ENCODE data around the gene DOCK8.
A peak's percentile ranks its signal among the peaks of the same experiment; 100 is the strongest.

Gene DOCK8

DNA sequence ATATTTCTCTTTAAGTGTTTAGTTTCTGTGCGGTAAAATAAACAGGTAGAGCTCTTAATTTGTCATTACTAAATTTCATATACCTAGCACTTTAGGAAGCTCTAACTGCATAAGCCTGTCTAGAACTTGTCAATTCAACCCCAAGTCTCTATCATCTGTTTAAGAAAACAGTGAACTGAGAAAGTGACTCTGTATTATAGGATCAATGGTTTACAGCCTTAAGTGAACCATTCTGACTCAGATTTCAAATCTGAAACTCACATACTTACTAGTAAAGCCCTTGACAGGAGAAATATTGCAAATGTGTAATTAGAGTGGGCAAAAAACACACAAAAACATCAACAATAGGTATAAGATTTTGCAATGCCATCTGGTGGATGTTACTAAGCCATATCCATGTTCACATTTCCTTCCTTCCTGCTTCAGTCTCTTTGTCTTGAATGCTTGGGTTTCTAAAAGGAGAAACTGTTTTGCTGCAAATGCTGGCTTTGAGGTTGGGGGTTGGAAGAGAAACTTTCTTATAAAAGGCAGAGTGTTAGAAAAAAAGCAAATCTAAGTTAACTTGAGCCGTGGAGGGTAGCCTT, 101.8 kb downstream of the DOCK8 start:
- DNase-seq, result no peak

DNA sequence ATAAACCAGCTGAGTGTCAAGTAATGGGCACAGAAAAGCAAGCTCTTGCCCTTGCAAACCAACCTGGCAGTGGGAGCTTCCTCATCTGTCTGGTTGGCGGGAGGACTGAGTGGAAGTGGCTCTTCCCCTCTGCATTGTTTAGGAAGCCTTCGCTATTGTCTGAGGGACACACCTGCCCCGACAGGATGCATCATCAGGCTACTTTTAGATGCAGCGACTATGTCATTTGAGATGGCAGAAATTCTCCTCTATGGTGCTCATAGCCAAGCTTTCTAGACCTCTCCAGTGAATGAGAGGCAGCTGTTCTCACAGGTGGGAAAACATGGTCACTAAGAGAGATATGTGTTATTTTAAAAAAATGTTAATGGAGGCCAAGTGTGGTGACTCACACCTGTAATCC, 104.0 kb downstream of the DOCK8 start:
- no peak for DNase-seq

DNA sequence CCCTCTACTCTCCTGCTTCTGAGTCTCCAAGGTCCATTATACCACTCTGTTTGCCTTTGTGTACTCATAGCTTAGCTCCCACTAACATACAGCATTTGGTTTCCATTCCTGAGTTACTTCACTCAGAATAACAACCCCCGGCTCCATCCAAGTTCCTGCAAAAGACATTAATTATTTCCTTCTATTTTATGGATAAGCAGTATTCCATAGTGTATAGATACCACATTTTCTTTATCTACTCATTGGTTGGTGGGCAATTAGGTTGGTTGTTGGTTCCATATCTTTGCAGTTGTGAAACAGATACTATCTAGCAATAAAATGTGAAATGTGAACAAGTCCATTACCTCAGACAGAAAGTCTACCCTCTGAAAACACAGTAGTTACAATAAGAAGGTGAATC, 110.3 kb downstream of the DOCK8 start:
- no peak for DNase-seq

DNA sequence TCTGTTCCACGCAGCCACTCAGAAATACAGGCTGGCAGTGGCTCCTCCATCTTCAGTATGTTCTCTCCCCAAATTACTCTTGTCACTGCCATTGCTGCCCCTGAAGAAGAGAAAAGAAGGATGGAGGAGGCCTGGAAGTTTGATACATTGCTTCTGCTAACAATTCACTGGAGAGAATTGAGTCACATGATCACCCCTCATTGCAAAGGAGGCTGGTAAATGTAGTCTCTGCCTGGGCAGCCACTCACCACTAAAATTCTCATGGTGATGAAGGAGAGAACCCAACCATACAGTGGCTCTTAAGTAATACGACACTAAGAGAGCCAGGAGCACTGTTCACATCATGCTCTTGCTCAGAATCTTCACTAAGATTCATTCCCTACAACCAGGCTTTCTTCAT, 112.0 kb downstream of the DOCK8 start:
- DNase-seq, result no peak

DNA sequence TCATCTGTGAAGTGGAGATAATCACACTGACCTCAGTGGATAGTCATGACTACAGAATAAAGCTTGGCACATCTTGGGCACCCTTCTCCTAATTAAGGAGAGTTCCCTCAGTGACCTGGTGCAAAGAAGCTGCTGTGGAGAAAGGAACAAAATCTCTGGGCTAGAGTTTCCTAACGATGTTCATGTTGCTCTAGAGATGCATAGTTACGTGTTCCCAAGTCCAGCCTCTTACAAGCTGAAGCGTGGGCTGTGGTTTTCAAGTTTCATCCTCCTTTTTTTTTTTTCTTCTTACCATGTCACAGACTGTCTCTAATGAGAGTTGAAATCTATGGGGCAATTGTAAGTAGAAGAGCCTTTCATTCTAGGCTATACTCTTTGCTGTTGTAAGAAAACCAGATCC, 113.8 kb downstream of the DOCK8 start:
- DNase-seq, result no peak

DNA sequence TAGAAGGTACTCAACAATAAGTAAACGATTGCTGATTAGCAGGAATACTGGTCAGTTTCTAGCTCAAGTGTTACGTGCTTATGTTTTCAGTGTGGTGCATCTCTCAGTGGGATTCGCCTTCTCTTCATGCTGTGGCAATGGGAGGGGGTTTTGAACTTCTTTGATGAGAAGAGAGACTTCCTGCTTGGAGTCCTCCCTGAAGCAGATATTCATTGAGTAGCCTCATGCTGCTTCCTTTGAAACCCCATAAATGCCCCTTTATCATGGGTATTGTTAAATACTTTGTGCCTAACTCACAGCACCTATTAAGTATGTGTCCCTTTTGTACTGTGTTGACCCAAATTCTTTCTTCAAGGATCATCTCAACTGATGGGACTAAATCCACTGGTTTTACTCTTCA, 116.5 kb downstream of the DOCK8 start:
- no peak for DNase-seq

DNA sequence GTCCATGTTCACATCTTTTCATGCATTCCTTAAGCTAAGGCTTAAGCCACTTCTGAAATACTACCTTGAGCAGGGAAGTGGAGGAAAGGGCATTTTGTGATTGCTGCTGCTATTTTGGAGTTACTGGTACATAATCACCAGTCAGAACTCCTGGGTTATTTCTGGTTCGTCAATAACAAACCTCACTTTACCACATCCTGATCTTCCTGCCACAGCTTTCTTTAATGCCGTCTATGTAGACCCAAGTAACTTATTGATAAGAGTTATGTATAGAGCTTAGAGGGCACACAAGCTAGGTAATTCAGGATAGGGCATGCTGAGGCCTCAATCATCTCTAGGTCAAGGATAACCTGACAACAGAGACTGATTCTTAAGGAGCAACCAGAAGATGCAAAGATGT, 120.7 kb downstream of the DOCK8 start:
- DNase-seq, result no peak

DNA sequence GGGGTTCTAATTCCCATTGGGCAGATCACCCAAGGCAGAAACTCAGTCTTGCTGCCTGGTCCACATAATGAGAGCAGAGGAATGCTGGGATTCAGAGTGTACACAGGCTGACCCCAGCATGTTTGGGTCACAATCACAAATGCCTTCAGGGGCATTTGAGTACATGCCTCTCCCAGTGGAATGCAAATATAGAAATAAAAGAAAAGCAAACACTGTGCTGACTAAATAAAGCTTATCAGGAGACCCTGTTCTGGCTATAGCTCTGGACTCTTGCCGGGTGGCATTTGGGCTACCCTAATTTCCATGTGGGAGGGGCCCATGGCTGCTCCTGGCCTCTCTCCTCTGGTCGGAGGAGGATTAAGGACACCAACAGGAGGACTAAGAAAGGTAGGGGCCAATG, 121.4 kb downstream of the DOCK8 start:
- no peak for DNase-seq

DNA sequence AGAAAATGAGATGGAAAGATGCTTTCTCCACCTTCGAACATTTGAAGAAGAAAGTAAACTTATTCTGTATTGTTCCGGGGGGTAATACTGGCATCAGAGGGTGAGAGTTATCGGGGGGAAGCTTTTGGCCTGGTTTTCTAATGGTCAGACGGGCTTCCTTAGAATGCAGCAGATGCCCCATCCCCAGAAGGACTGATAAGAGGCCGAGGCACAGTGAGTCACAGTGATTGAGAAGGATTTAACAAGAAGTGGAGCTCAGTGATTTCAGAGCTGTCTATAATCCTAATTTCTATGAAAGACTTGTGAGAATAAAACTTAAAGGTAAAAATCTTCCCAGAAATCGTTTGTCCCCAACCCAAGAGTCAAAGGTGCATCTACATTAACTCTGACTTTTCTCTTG, 123.9 kb downstream of the DOCK8 start:
- no peak for DNase-seq

DNA sequence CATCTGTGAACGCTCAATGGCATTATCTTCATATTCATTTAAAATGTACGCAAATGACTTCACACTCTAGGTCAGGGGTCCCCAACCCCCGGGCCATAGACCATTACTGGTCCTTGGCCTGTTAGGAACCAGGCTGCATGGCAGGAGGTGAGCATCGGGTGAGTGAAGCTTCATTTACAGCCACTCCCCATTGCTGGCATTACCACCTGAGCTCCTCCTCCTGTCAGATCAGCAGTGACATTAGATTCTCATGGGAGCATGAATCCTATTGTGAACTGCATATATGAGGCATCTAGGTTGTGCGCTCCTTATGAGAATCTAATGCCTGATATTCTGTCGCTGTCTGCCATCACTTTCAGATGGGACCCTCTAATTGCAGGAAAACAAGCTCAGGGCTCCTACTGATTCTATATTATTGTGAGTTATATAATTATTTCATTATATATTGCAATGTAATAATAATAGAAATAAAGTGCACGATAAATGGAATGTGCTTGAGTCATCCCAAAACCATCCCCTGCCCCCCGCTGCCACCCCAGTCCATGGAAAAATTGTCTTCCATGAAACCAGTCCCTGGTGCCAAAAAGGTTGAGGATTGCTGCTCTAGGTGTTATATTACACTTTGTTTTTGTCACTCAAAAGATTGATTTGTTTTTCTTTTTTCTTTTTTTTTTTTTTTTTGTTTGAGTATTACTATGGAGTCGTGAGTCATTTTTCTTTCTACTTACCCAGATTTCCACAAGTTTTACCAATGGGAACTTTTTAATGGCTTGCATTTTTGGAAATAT, 127.2 kb downstream of the DOCK8 start:
- DNase-seq, result no peak

DNA sequence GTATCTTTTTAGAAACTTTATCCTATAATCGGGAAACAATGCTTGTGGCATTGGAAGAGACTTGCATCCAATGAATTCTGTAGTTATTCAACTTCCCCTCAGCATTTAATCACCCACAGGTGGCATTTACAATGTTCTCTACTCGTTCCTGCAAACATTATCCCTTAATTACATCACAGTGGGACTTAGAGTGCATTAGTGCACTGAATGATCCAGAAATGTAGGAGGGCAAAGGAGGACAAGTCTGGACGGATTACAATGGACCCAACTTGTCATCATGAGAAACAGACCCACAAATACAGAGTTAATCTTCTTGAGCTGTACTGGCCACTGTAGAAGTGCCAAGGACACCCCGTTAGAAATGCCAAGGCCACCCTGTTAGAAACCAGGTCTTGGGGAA, 129.1 kb downstream of the DOCK8 start:
- peak; percentile 11 for DNase-seq

DNA sequence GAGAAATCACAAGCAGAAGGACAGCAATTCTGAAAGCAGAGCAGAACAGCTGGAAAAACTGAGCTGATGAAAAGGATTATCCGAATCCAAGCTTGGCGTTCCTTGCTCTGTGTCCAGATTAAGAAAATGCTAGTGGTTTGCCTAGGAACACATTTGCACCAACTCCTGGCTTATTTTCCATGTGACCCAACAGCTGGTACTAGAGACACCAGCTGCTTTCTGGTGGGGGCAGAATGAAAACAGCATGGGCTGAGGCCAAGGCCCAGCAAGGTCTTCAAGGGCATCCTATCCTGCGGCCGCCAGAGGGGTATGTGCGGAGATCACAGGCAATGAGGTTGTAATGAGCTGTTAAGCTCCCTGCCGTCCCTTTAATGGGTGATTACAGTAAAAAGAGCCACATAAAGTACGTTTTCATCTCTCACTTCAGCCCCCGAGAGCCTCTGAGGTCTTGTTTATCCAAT, 131.5 kb downstream of the DOCK8 start:
- DNase-seq, result no peak

DNA sequence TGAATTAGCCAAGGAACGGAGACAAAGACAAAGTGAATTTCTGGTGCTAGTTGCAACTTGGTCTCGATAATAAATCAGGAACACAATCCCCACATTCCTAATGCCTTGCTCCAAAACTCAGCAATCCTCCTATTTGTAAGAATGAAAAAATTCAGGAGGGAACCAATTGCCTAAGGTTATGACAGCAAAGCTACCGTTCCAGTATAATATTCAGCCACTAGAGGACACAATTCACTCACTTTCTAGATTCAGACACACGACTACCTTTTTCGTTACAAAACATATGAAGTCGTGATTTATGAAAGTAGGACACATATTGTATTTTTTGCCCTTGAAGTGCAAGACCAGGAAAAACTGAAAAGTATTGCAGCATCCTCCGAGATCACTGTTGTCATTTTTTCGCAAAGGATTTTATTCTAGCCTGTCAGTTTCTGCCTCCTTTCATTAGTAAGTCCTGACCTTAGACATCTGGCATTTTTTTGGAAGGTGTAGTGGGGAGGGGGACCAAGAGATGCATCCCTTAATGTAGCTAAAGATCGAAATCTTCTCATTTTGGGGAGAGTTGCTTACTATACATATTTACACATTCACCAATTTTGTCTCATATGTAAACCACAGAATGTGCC, 133.1 kb downstream of the DOCK8 start:
- peak; percentile 46 for DNase-seq

DNA sequence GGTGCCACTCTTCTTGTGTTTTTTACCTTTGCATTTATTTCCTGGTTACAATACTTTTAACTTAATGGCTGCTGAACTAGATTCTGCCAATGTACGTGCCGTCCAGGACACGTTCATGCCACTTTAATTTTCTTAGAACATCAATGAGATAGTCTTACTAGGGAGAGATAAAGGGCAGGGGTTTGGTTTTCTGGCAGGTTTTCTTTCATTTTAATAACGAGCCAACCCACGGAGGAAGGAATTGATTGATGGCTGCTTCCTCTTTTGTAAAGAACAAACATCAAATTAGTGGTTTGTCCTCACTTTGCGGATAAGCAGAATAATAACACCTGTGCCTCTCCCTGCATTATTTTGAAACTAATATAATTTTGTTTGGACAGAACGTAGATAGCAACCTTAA, 135.7 kb downstream of the DOCK8 start:
- DNase-seq, result no peak

DNA sequence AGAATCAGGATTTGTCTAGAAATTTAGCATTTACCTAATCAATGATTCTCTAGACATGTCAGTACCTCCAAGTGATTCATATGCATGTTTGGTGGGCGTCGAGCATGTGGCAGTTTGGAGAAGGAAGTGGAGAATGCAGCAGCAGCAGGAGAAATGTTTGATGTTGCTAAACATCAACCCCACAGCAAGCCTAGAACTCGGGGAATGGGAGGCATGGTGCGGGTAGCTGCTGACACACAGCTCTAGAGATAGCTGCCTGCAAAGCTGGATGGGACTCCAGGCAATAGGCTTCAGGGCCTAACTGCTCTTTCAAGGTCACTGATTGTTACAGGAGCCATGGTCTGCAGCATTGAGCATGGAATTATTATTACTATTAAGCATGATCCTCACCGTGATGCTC, 137.3 kb downstream of the DOCK8 start:
- DNase-seq, result no peak

DNA sequence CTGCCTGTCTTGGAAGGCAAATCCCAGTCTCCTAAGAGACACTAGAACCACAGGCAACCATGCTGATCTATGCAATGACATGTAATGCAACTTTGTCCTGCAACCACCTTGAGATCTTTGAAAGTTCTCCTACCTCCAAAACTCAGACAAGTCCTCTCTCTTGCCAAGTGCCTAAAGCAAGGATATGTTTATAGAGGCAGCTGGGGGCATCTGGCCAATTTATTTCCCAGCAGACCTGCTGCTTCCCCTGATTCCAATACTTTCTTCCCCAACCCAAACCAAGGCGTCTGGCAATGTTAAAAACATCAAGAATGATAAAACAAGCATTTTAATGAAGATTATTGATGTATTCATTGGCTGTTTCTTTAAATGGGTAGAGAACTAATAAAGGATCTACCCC, 138.4 kb downstream of the DOCK8 start:
- DNase-seq, result no peak

DNA sequence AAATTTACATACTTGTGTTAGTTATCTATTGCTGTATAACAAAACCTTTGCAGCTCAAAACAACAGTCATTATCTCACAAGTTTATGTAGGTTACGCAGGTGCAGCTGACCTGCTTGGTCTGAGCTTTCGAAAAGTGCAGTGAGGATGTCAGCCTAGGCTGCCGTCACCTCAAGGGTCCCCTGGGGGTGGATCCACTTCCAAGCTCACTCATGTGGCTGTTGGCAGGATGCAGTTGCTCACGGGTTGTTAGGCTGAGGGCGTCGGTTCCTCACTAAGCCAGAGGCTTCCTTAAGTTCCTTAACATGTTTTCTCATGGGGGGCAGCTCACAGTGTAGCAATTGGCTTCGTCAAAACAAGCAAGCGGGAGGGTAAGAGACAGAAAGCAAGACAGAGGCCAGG, 139.8 kb downstream of the DOCK8 start:
- no peak for DNase-seq

DNA sequence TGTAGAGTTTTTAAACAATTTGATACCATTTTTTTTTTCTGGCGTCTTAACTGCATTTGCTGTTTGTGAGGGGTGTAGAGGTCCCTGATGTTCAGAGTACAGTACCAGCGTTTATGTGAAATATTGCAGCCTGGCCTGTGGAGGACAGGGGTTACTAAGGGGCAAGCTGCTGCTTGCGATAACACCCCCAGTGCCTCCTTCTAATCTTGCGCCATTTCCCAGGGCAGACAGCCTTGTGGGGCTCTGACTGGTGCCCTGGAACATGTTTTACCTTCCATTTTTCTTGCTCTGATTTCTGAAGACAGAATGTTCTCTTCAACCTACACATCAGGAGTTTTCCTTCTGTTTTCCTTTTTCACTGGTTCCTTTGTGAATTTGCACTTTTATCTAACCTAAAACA, 142.9 kb downstream of the DOCK8 start:
- DNase-seq, result no peak

DNA sequence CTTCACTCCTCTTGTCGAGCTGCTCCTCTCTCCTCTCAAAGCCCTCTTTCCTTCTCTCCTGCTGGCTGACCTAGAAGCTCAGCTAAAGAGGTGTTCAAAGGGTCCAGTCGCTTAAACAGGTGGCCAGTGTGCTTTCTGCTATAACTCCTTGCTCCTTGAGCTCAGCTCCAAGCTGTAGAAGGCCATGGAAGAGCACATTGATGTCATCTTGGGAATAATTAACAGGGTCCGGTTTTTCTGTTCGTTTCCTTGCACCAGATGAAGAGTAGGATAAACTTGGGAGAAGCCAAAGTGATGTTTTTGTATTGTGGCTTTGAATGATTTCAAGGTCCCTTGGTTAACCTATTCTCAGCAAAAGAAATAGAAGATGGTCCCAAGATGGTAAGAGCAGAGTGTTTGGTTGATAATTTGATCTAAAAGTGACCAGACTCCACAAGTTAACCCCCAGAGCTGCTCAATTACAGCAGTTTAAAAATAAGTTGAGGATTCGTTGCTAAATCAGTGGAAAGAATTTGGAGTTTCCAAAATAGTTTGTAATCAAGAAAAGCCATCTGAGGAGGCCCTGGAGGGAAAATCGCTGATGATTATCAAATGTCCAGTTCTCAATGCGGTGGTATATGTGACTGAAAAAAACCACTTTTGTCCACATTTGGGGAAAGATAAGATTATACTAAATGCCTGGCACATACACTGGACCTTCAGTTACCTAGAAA, 148.1 kb downstream of the DOCK8 start:
- no peak for DNase-seq

DNA sequence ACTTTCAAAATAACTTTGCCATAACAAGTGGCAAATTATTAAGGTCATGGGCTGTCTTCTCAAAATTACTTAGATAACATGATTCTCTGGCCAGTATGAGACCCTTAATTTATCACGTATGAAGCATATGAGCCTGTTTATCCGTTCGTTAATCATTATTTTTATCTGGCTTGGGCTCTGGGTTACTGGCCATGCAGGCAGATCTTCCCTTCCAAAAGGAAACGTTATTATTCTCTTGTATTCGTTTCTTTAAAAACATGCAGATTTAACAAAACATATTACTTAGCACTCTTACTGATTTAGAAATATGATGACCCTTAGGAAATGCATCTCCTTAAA, 148.6 kb downstream of the DOCK8 start:
- no peak for DNase-seq

DNA sequence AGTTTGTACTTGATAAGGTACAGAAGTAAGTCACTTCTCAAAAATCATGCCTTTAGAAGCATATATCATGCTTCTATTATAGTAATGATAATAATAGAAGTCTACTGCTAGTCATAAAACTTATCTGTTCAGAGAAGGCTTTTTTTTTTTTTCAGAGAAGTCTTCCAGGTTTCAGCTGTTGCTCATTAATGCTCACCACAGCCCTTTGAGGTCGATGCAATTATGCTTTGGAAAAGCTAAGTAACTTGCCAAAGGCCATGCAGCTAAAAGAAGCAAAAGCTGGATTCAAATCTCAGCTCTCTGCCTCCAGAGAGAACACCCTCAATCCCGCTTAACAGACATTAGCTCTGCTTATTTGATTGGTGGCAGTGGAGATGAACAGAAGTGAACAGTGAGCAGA, 150.8 kb downstream of the DOCK8 start:
- no peak for DNase-seq

DNA sequence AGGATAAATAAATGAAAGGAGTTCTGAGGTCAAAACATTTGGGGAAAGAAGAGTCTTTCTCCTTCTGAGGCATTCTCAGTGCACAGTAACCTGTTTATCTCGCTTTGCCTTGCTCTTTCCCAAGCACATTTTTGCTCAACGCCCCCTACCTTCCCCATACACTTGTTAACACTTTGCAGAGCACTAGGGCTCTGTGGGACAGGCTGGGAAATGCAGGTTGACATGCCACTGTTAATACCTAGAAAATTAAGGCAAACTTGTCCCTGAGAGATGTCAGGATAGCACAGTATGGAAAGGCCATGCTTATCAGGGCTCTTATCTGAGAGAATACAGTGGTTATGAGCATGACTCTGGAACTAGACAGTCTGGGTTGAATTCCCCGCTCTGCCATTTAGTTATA, 152.0 kb downstream of the DOCK8 start:
- no peak for DNase-seq

DNA sequence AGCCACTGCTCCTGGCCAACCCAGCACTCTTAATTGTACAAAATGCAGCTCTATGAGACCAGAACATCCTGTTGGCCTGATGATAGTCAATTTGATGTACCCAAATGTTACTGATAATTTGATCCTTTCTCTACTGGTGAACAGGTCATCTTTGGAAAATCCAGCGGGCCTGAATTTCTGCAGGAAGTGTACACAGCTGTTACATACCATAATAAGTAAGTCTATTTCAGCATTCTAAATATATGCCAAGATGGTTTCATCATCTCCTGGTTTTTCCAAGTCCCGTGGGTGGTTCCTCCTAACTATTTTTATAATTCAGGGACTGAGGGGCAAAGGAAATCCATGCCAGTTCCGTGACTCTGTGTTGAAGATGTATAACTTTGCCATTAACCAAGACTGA, 155.4 kb downstream of the DOCK8 start:
- no peak for DNase-seq

DNA sequence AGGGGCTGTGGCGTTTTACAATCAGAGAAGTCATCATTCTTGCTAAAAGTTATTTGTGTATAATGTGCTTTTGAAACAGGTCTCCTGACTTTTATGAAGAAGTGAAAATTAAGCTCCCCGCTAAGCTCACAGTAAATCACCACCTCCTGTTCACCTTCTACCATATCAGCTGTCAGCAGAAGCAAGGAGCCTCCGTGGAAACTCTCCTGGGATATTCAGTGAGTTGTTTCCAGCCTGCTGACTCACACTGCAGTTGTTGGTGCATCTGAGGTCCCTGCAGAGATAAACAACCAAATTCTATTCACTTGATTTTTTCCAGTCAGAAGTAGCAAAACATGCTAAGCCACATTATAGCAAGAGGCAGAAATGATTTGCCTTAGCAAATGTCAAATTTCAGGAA, 156.7 kb downstream of the DOCK8 start:
- DNase-seq, result no peak

All from NCI-H1105 treated with DMSO at 0.1 percent for 48 hours (cell line).